Kidney (tissue), 14 donors: Measurements from ENCODE around the gene DUSP22. TPM values are rescaled to one million over a fixed set of nuclear protein-coding genes. Genes with fewer than 3 reads are reported as not detected.

ENCODE experiments used
- DNase-seq, 5 donors: peaks; one replicate each; pipeline ENCODE4 v3.0.0-alpha.2; 2013 to 2020
- FAIRE-seq: peaks from 2 replicates; lab custom pipeline; 2012; peaks lifted over from hg19 to GRCh38; lab: Jason Lieb, UNC
- H3K27ac ChIP-seq, 2 donors: one replicate each; pipeline ENCODE4 v1.7.0; 2013; ENCODE audit warnings: low read depth in 2 of 2, low read length in 2 of 2, inconsistent platforms in 1 of 2
- H3K27me3 ChIP-seq: one replicate; pipeline ENCODE4 v1.7.1; 2013; ENCODE audit warnings: low read length, inconsistent platforms; ENCODE audit not compliant: control insufficient read depth, insufficient read depth
- H3K36me3 ChIP-seq, 3 donors: one replicate each; pipeline versions ENCODE4 v1.7.0 to v1.7.1; 2013; ENCODE audit warnings: low read length in 3 of 3, control low read depth in 1 of 3, inconsistent platforms in 1 of 3; ENCODE audit not compliant: insufficient read depth in 3 of 3, control insufficient read depth in 2 of 3
- H3K4me1 ChIP-seq, 3 donors: one replicate each; pipeline versions ENCODE4 v1.7.0 to v1.7.1; 2013; ENCODE audit warnings: low read length in 3 of 3, inconsistent platforms in 1 of 3, low read depth in 1 of 3; ENCODE audit not compliant: control insufficient read depth in 2 of 3, insufficient read depth in 2 of 3
- H3K4me3 ChIP-seq, 3 donors: one replicate each; pipeline versions ENCODE4 v1.7.0 to v1.8.1; 2013; ENCODE audit warnings: low read length in 3 of 3, control low read depth in 1 of 3, inconsistent platforms in 1 of 3
- H3K9ac ChIP-seq, 3 donors: one replicate each; pipeline versions ENCODE4 v1.7.0 to v1.7.1; 2013; ENCODE audit warnings: low read length in 3 of 3, control low read depth in 1 of 3, inconsistent platforms in 1 of 3
- H3K9me3 ChIP-seq, 3 donors: one replicate each; pipeline versions ENCODE4 v1.7.0 to v1.7.1; 2013; ENCODE audit warnings: low read length in 3 of 3, control low read depth in 1 of 3, inconsistent platforms in 1 of 3; ENCODE audit not compliant: control insufficient read depth in 2 of 3, insufficient read depth in 1 of 3
- CTCF ChIP-seq: IDR thresholded peaks from 3 replicates; pipeline ENCODE4 v1.5.1; 2012; ENCODE audit warnings: mild to moderate bottlenecking, moderate library complexity, borderline replicate concordance; ENCODE audit not compliant: insufficient read depth; ENCODE audit errors: extremely low read depth
- intact Hi-C: fragments of 100-400 bp; cut with DNase I; formaldehyde crosslinking; loops from one replicate; pipeline ENCODE4 v1.11.1; 2022
- polyA plus RNA-seq: library from polyadenylated mRNA; stranded (reverse); fragments of 350-450 nt; fragmentation: Illumina TruSeq; extraction: RNeasy Lipid Tissue Mini Kit (QIAGEN cat#74804); gene quantifications from one replicate; pipeline ENCODE4 v1.2.3, GENCODE V29; 2014; ENCODE audit warnings: low read depth, low replicate concordance; ENCODE audit not compliant: insufficient read depth
- total RNA-seq: library from RNA; stranded (reverse); fragmentation: NEBNext Ultra II Directional; extraction: Animal tissue kit (Norgen Biotek cat#: 25700); gene quantifications from one replicate; pipeline ENCODE4 v1.2.1, GENCODE V29; 2021
- donor health status: control.
- donor health status: control.
- donor health status: control.
- donor health status: control.
- donor health status: control.
- donor health status: DM: yes; HTN: yes; CAD: no.
- donor health status: Normal renal cell carcinoma (clear cell type).

Gene DUSP22
- total and polyA plus RNA-seq, 2 donors from 2014 or later = 24.0 to 60.7 TPM

- FAIRE-seq (no peak), DNase-seq (no peak)
- Histone ChIP-seq H3K36me3 (no peaks in the 10 kb centered on the region), H3K27me3 (no peaks in the 10 kb centered on the region), H3K4me1 (peaks cover 3 to 22% (median 21%) of the 10 kb centered on the region in 3 donors), H3K9ac (no peak overlapping the region), H3K9me3 (no peaks in the 10 kb centered on the region), H3K27ac (no peak overlapping the region), H3K4me3 (no peak overlapping the region)
- intact Hi-C loops = no loop called here
- no peak for TF ChIP-seq CTCF
These were observed 11.0 kb downstream of the DUSP22 start for GRCh38 chr6:303263-303662.

- DNase-seq = peak in 1 of 5 donors; percentile 78
- Histone ChIP-seq H3K4me3 (no peak overlapping the region), H3K9ac (no peak overlapping the region), H3K27ac (no peak overlapping the region), H3K4me1 (peaks cover 3 to 22% (median 21%) of the 10 kb centered on the region in 3 donors), H3K27me3 (no peaks in the 10 kb centered on the region), H3K36me3 (no peaks in the 10 kb centered on the region), H3K9me3 (no peaks in the 10 kb centered on the region)
- no peak for TF ChIP-seq CTCF
- intact Hi-C loops = no loop called here
- no peak for FAIRE-seq
These were observed 11.8 kb downstream of the DUSP22 start for GRCh38 chr6:303948-304558.

- Histone ChIP-seq H3K27ac (peak overlapping the region in 1 of 2 donors; percentile 60), H3K9ac (no peak overlapping the region), H3K27me3 (no peaks in the 10 kb centered on the region), H3K9me3 (no peaks in the 10 kb centered on the region), H3K36me3 (no peaks in the 10 kb centered on the region), H3K4me1 (peaks cover 3 to 22% (median 21%) of the 10 kb centered on the region in 3 donors), H3K4me3 (no peak overlapping the region)
- DNase-seq = peak in 1 of 5 donors; percentile 58
- FAIRE-seq = no peak
- no peak for TF ChIP-seq CTCF
- intact Hi-C loops = no loop called here
These were observed 12.6 kb downstream of the DUSP22 start for GRCh38 chr6:304833-305370.
